Right renal pelvis (tissue), 4 donors: ENCODE measurements around the gene CMTM2. TPM values are rescaled to one million over a fixed set of nuclear protein-coding genes. Genes with fewer than 3 reads are reported as not detected.
"Not testable (repeated sequence)": the region's sequence is repeated elsewhere in the genome, so short reads cannot be mapped to it uniquely, and the experiment has no call there.

ENCODE experiments used
- DNase-seq, 4 donors: peaks; one replicate each; pipeline ENCODE4 v3.0.0-alpha.2; 2013; ENCODE audit warnings: low read depth in 4 of 4, low spot score in 3 of 4, missing footprints in 1 of 4
- polyA plus RNA-seq, 4 donors: library from polyadenylated mRNA; unstranded; fragments of 120-200 nt; gene quantifications; one replicate each; pipeline ENCODE4 v1.2.1, GENCODE V29; 2013; ENCODE audit not compliant: insufficient read length in 4 of 4

The CMTM2 gene
- polyA plus RNA-seq, 4 donors = 0.39 to 0.75 (median 0.45) TPM; not detected in 1

- DNase-seq = peak in 2 of 4 donors; percentile 28 to 34
These were observed 26.1 kb downstream of the CMTM2 start for GRCh38 chr16:66605177-66605978.

- no peak for DNase-seq
These were observed 26.9 kb downstream of the CMTM2 start for GRCh38 chr16:66605979-66606751.

GRCh38 chr16:66608241-66609138 lies 29.2 kb downstream of the CMTM2 start:
- DNase-seq = peak; percentile 69 to 84 (median 75)

- no peak for DNase-seq
These were observed 29.9 kb downstream of the CMTM2 start for GRCh38 chr16:66609139-66609510.

GRCh38 chr16:66610111-66610820 lies 31.0 kb downstream of the CMTM2 start:
- no peak for DNase-seq

- DNase-seq = not testable (repeated sequence)
These were observed 32.6 kb downstream of the CMTM2 start for GRCh38 chr16:66611911-66612310.

- DNase-seq = no peak
These were observed 33.2 kb downstream of the CMTM2 start for GRCh38 chr16:66612422-66612821.

- DNase-seq = no peak
These were observed 35.0 kb downstream of the CMTM2 start for GRCh38 chr16:66614161-66614802.

- DNase-seq = no peak
These were observed 36.9 kb downstream of the CMTM2 start for GRCh38 chr16:66616169-66616568.

- DNase-seq = no peak
These were observed 37.3 kb downstream of the CMTM2 start for GRCh38 chr16:66616592-66616991.

GRCh38 chr16:66617010-66617434 lies 37.8 kb downstream of the CMTM2 start:
- no peak for DNase-seq

- DNase-seq = no peak
These were observed 38.5 kb downstream of the CMTM2 start for GRCh38 chr16:66617728-66618127.

- no peak for DNase-seq
These were observed 39.5 kb downstream of the CMTM2 start for GRCh38 chr16:66618588-66619375.

GRCh38 chr16:66619534-66620428 lies 40.5 kb downstream of the CMTM2 start:
- no peak for DNase-seq

- no peak for DNase-seq
These were observed 41.1 kb downstream of the CMTM2 start for GRCh38 chr16:66620429-66620795.

- no peak for DNase-seq
These were observed 42.7 kb downstream of the CMTM2 start for GRCh38 chr16:66621973-66622372.

GRCh38 chr16:66622863-66623262 lies 43.6 kb downstream of the CMTM2 start:
- DNase-seq = no peak

- DNase-seq = no peak
These were observed 44.5 kb downstream of the CMTM2 start for GRCh38 chr16:66623755-66624154.
